Kidney (tissue), 14 donors: ENCODE measurements around the gene PPFIBP2. TPM values are rescaled to one million over a fixed set of nuclear protein-coding genes. Genes with fewer than 3 reads are reported as not detected.

Experiments used
- DNase-seq, 5 donors: peaks; one replicate each; pipeline ENCODE4 v3.0.0-alpha.2; 2013 to 2020
- FAIRE-seq: peaks from 2 replicates; lab custom pipeline; 2012; peaks lifted over from hg19 to GRCh38; lab: Jason Lieb, UNC
- H3K27ac ChIP-seq, 2 donors: one replicate each; pipeline ENCODE4 v1.7.0; 2013; ENCODE audit warnings: low read depth in 2 of 2, low read length in 2 of 2, inconsistent platforms in 1 of 2
- H3K27me3 ChIP-seq: one replicate; pipeline ENCODE4 v1.7.1; 2013; ENCODE audit warnings: low read length, inconsistent platforms; ENCODE audit not compliant: control insufficient read depth, insufficient read depth
- H3K36me3 ChIP-seq, 3 donors: one replicate each; pipeline versions ENCODE4 v1.7.0 to v1.7.1; 2013; ENCODE audit warnings: low read length in 3 of 3, control low read depth in 1 of 3, inconsistent platforms in 1 of 3; ENCODE audit not compliant: insufficient read depth in 3 of 3, control insufficient read depth in 2 of 3
- H3K4me1 ChIP-seq, 3 donors: one replicate each; pipeline versions ENCODE4 v1.7.0 to v1.7.1; 2013; ENCODE audit warnings: low read length in 3 of 3, inconsistent platforms in 1 of 3, low read depth in 1 of 3; ENCODE audit not compliant: control insufficient read depth in 2 of 3, insufficient read depth in 2 of 3
- H3K4me3 ChIP-seq, 3 donors: one replicate each; pipeline versions ENCODE4 v1.7.0 to v1.8.1; 2013; ENCODE audit warnings: low read length in 3 of 3, control low read depth in 1 of 3, inconsistent platforms in 1 of 3
- H3K9ac ChIP-seq, 3 donors: one replicate each; pipeline versions ENCODE4 v1.7.0 to v1.7.1; 2013; ENCODE audit warnings: low read length in 3 of 3, control low read depth in 1 of 3, inconsistent platforms in 1 of 3
- H3K9me3 ChIP-seq, 3 donors: one replicate each; pipeline versions ENCODE4 v1.7.0 to v1.7.1; 2013; ENCODE audit warnings: low read length in 3 of 3, control low read depth in 1 of 3, inconsistent platforms in 1 of 3; ENCODE audit not compliant: control insufficient read depth in 2 of 3, insufficient read depth in 1 of 3
- CTCF ChIP-seq: IDR thresholded peaks from 3 replicates; pipeline ENCODE4 v1.5.1; 2012; ENCODE audit warnings: mild to moderate bottlenecking, moderate library complexity, borderline replicate concordance; ENCODE audit not compliant: insufficient read depth; ENCODE audit errors: extremely low read depth
- intact Hi-C: fragments of 100-400 bp; cut with DNase I; formaldehyde crosslinking; loops from one replicate; pipeline ENCODE4 v1.11.1; 2022
- polyA plus RNA-seq: library from polyadenylated mRNA; stranded (reverse); fragments of 350-450 nt; fragmentation: Illumina TruSeq; extraction: RNeasy Lipid Tissue Mini Kit (QIAGEN cat#74804); gene quantifications from one replicate; pipeline ENCODE4 v1.2.3, GENCODE V29; 2014; ENCODE audit warnings: low read depth, low replicate concordance; ENCODE audit not compliant: insufficient read depth
- total RNA-seq: library from RNA; stranded (reverse); fragmentation: NEBNext Ultra II Directional; extraction: Animal tissue kit (Norgen Biotek cat#: 25700); gene quantifications from one replicate; pipeline ENCODE4 v1.2.1, GENCODE V29; 2021
- donor health status: control.
- donor health status: control.
- donor health status: control.
- donor health status: control.
- donor health status: control.
- donor health status: DM: yes; HTN: yes; CAD: no.
- donor health status: Normal renal cell carcinoma (clear cell type).

The PPFIBP2 gene
- total and polyA plus RNA-seq, 2 donors from 2014 or later = 31.6 to 44.4 TPM

- H3K27ac ChIP-seq = no peak overlapping the region
- peaks cover 0 to 7% (median 0%) of the 10 kb centered on the region in 3 donors for H3K4me1 ChIP-seq
- DNase-seq (no peak), FAIRE-seq (no peak)
- H3K9me3 ChIP-seq = no peaks in the 10 kb centered on the region
- intact Hi-C loops = no loop called here
- no peak for TF ChIP-seq CTCF
- H3K4me3 ChIP-seq = no peak overlapping the region
- H3K36me3 ChIP-seq = no peaks in the 10 kb centered on the region
- H3K9ac ChIP-seq = no peak overlapping the region
- no peaks in the 10 kb centered on the region for H3K27me3 ChIP-seq
Observed at GRCh38 chr11:7488681-7489080, 25.1 kb upstream of the PPFIBP2 start.

GRCh38 chr11:7489376-7489775 is 24.4 kb upstream of the PPFIBP2 start:
- Histone ChIP-seq H3K36me3 (no peaks in the 10 kb centered on the region), H3K27me3 (no peaks in the 10 kb centered on the region), H3K27ac (no peak overlapping the region), H3K4me3 (no peak overlapping the region), H3K9ac (no peak overlapping the region), H3K4me1 (peaks cover 0 to 3% (median 0%) of the 10 kb centered on the region in 3 donors), H3K9me3 (no peaks in the 10 kb centered on the region)
- DNase-seq (no peak), FAIRE-seq (no peak)
- intact Hi-C loops = no loop called here
- no peak for TF ChIP-seq CTCF

GRCh38 chr11:7490054-7490453 is 23.7 kb upstream of the PPFIBP2 start:
- Histone ChIP-seq H3K4me3 (no peak overlapping the region), H3K9ac (no peak overlapping the region), H3K9me3 (no peaks in the 10 kb centered on the region), H3K27me3 (no peaks in the 10 kb centered on the region), H3K4me1 (peaks cover 0 to 6% (median 0%) of the 10 kb centered on the region in 3 donors), H3K36me3 (no peaks in the 10 kb centered on the region), H3K27ac (no peak overlapping the region)
- FAIRE-seq = no peak
- intact Hi-C loops = no loop called here
- no peak for TF ChIP-seq CTCF
- no peak for DNase-seq

- H3K4me1 ChIP-seq = peaks cover 0 to 6% (median 0%) of the 10 kb centered on the region in 3 donors
- no peak for FAIRE-seq
- no peak overlapping the region for H3K9ac ChIP-seq
- intact Hi-C loops = no loop called here
- H3K36me3 ChIP-seq = no peaks in the 10 kb centered on the region
- TF ChIP-seq CTCF = no peak
- H3K4me3 ChIP-seq = no peak overlapping the region
- no peaks in the 10 kb centered on the region for H3K9me3 ChIP-seq
- DNase-seq = no peak
- no peak overlapping the region for H3K27ac ChIP-seq
- H3K27me3 ChIP-seq = no peaks in the 10 kb centered on the region
Observed at GRCh38 chr11:7490535-7490934, 23.3 kb upstream of the PPFIBP2 start.
